NB4 (cell line): Measurements from ENCODE around the gene BMPR1A.

Experiments
- POLR2A ChIP-seq: IDR thresholded peaks from 2 replicates; pipeline ENCODE4 v1.6.1; 2011; ENCODE audit warnings: mild to moderate bottlenecking; ENCODE audit not compliant: insufficient read length; ENCODE audit errors: extremely low read depth
- TF ChIP-seq, protein P1 (sequence below): IDR thresholded peaks from one replicate; pipeline ENCODE4 v1.5.1; 2012; ENCODE audit warnings: low read depth, low read length

DNA sequence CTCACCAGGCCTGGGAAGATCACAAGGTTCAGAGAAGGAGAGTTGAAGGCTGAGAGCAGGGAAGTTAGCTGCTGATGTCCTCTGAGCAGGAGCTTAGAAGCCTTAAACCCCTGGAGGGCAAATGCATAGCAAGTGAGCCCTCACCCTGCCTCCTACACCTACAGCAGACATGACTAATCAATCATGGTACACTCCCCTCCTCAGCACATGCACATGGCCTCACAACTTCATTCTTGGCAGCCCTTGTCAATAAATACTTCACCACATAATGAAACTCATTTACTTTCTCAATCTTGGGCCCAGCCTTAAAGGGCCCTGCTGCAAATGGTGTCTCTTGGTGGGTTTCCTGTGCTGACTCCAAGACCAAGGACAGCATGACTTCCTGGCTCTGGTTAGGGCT is 188.1 kb downstream of the BMPR1A start:
- no peak for TF ChIP-seq POLR2A
- TF ChIP-seq, protein P1, sequence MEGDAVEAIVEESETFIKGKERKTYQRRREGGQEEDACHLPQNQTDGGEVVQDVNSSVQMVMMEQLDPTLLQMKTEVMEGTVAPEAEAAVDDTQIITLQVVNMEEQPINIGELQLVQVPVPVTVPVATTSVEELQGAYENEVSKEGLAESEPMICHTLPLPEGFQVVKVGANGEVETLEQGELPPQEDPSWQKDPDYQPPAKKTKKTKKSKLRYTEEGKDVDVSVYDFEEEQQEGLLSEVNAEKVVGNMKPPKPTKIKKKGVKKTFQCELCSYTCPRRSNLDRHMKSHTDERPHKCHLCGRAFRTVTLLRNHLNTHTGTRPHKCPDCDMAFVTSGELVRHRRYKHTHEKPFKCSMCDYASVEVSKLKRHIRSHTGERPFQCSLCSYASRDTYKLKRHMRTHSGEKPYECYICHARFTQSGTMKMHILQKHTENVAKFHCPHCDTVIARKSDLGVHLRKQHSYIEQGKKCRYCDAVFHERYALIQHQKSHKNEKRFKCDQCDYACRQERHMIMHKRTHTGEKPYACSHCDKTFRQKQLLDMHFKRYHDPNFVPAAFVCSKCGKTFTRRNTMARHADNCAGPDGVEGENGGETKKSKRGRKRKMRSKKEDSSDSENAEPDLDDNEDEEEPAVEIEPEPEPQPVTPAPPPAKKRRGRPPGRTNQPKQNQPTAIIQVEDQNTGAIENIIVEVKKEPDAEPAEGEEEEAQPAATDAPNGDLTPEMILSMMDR: no peak
